Thyroid gland (tissue), 4 donors: ENCODE results near the gene ST6GALNAC3.

ENCODE experiments used
- POLR2A ChIP-seq, 2 donors: fragments of 450-650 bp; IDR thresholded peaks; one replicate each; pipeline ENCODE4 v1.6.1; 2017; ENCODE audit warnings: antibody characterized with exemption in 2 of 2, mild to moderate bottlenecking in 2 of 2, moderate library complexity in 1 of 2
- TF ChIP-seq, protein P1 (sequence below), 6 experiments: fragments of 200-600 bp in 3 of 6; fragments of 450-650 bp in 3 of 6; sonication (generic) in 3 of 6; IDR thresholded peaks; one replicate each; pipeline ENCODE4 v1.5.1; 2016 to 2019; ENCODE audit warnings: antibody characterized with exemption in 6 of 6, mild to moderate bottlenecking in 2 of 6, inconsistent platforms in 1 of 6, moderate library complexity in 1 of 6

DNA sequence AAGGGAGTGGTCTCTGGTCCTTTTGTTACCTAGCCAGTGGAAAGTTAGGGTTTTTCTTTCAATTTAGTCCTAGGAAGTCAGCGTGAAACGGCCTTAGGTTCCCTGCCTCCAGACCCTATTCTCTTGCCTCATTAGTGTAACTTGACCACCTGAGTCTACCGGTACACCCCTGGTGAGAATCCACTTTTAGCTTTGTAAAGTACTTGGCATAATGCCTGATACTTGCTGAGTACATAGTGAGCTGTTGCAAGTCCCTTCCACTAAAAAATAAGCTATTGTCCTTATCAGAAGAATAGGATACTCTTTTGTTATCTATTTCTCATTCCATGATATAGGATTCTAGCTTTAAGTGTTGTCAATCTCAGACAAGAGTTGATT, 228.8 kb downstream of the ST6GALNAC3 start:
- TF ChIP-seq, protein P1, sequence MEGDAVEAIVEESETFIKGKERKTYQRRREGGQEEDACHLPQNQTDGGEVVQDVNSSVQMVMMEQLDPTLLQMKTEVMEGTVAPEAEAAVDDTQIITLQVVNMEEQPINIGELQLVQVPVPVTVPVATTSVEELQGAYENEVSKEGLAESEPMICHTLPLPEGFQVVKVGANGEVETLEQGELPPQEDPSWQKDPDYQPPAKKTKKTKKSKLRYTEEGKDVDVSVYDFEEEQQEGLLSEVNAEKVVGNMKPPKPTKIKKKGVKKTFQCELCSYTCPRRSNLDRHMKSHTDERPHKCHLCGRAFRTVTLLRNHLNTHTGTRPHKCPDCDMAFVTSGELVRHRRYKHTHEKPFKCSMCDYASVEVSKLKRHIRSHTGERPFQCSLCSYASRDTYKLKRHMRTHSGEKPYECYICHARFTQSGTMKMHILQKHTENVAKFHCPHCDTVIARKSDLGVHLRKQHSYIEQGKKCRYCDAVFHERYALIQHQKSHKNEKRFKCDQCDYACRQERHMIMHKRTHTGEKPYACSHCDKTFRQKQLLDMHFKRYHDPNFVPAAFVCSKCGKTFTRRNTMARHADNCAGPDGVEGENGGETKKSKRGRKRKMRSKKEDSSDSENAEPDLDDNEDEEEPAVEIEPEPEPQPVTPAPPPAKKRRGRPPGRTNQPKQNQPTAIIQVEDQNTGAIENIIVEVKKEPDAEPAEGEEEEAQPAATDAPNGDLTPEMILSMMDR (IDR thresholded peaks at IDR 0.05) = no peak
- no peak for TF ChIP-seq POLR2A (IDR thresholded peaks at IDR 0.05)
